IPS-20b (cell line): ENCODE results near the gene THAP9.

Experiments used
- H3K27ac ChIP-seq: one replicate; pipeline ENCODE4 v1.5.1; 2013; ENCODE audit warnings: low read length
- H3K27me3 ChIP-seq: 2 replicates; pipeline ENCODE4 v1.6.1; 2013; ENCODE audit warnings: mild to moderate bottlenecking, low read length, inconsistent platforms; ENCODE audit not compliant: insufficient read depth
- H3K36me3 ChIP-seq: 2 replicates; pipeline ENCODE4 v1.6.1; 2013; ENCODE audit warnings: low read depth, mild to moderate bottlenecking, inconsistent platforms, low read length, moderate library complexity; ENCODE audit not compliant: insufficient read depth
- H3K4me1 ChIP-seq: 2 replicates; pipeline ENCODE4 v1.6.1; 2013; ENCODE audit warnings: mild to moderate bottlenecking, control low read depth, inconsistent platforms, low read length, moderate library complexity; ENCODE audit not compliant: insufficient read depth
- H3K4me3 ChIP-seq: 2 replicates; pipeline ENCODE4 v1.5.1; 2013; ENCODE audit warnings: mild to moderate bottlenecking, low read length, inconsistent platforms
- H3K9ac ChIP-seq: 2 replicates; pipeline ENCODE4 v1.6.1; 2013; ENCODE audit warnings: low read depth, mild to moderate bottlenecking, inconsistent platforms, low read length, moderate library complexity
- H3K9me3 ChIP-seq: 2 replicates; pipeline ENCODE4 v1.6.1; 2013; ENCODE audit warnings: mild to moderate bottlenecking, low read depth, low read length, inconsistent platforms; ENCODE audit not compliant: insufficient read depth

Gene THAP9

GRCh38 chr4:82868572-82868971, 32.0 kb upstream of the THAP9 start:
- Histone ChIP-seq H3K9me3 (no peaks in the 10 kb centered on the region), H3K27ac (no peak overlapping the region), H3K4me1 (no peaks in the 10 kb centered on the region), H3K4me3 (no peak overlapping the region), H3K27me3 (no peaks in the 10 kb centered on the region), H3K36me3 (peaks cover 95% of the 10 kb centered on the region), H3K9ac (no peak overlapping the region)

- Histone ChIP-seq H3K27ac (no peak overlapping the region), H3K4me3 (no peak overlapping the region), H3K36me3 (peaks cover 10% of the 10 kb centered on the region), H3K9ac (no peak overlapping the region), H3K9me3 (no peaks in the 10 kb centered on the region), H3K4me1 (no peaks in the 10 kb centered on the region), H3K27me3 (no peaks in the 10 kb centered on the region)
Observed at GRCh38 chr4:82885410-82885809, 15.1 kb upstream of the THAP9 start.

- Histone ChIP-seq H3K27ac (no peak overlapping the region), H3K9me3 (no peaks in the 10 kb centered on the region), H3K4me1 (no peaks in the 10 kb centered on the region), H3K27me3 (no peaks in the 10 kb centered on the region), H3K4me3 (no peak overlapping the region), H3K36me3 (peaks cover 5% of the 10 kb centered on the region), H3K9ac (no peak overlapping the region)
Observed at GRCh38 chr4:82886147-82886942, 14.2 kb upstream of the THAP9 start.

GRCh38 chr4:82889287-82889686, 11.2 kb upstream of the THAP9 start:
- H3K4me3 ChIP-seq, result peak overlapping the region; percentile 87
- no peaks in the 10 kb centered on the region for H3K27me3 ChIP-seq
- 0 out of 2 replicates have a peak, but pooled peaks cover 6% of the 10 kb centered on the region for H3K4me1 ChIP-seq
- H3K9ac ChIP-seq, result peak overlapping the region; percentile 21; the same call in 1 of the 2 replicates
- H3K9me3 ChIP-seq, result no peaks in the 10 kb centered on the region
- H3K36me3 ChIP-seq, result peaks cover 17% of the 10 kb centered on the region
- H3K27ac ChIP-seq, result no peak overlapping the region

- H3K9ac ChIP-seq, result peak overlapping the region; percentile 94
- no peaks in the 10 kb centered on the region for H3K9me3 ChIP-seq
- H3K4me1 ChIP-seq, result 0 out of 2 replicates have a peak, but pooled peaks cover 6% of the 10 kb centered on the region
- peak overlapping the region; percentile 46 for H3K27ac ChIP-seq
- no peaks in the 10 kb centered on the region for H3K27me3 ChIP-seq
- peak overlapping the region; percentile 87 for H3K4me3 ChIP-seq
- peaks cover 30% of the 10 kb centered on the region for H3K36me3 ChIP-seq
Observed at GRCh38 chr4:82890528-82890900, 10.0 kb upstream of the THAP9 start.

- Histone ChIP-seq H3K4me1 (0 out of 2 replicates have a peak, but pooled peaks cover 6% of the 10 kb centered on the region), H3K9me3 (no peaks in the 10 kb centered on the region), H3K9ac (peak within 1 kb of the TSS; percentile 94), H3K27me3 (no peaks in the 10 kb centered on the region), H3K4me3 (peak within 1 kb of the TSS; percentile 87), H3K36me3 (peaks cover 36% of the 10 kb centered on the region), H3K27ac (peak within 1 kb of the TSS; percentile 79)
Observed at GRCh38 chr4:82890901-82891706, 9.4 kb upstream of the THAP9 start, which contains the start of gene SEC31A. TSS of gene SEC31A (minus strand) at chr4:82891153. CDS start at chr4:82881936, 9,217 bp downstream.

GRCh38 chr4:82891707-82892466, 8.6 kb upstream of the THAP9 start:
- H3K9me3 ChIP-seq, result no peaks in the 10 kb centered on the region
- peaks cover 43% of the 10 kb centered on the region for H3K36me3 ChIP-seq
- peak overlapping the region; percentile 79 for H3K27ac ChIP-seq
- no peaks in the 10 kb centered on the region for H3K27me3 ChIP-seq
- peak overlapping the region; percentile 87 for H3K4me3 ChIP-seq
- H3K9ac ChIP-seq, result peak overlapping the region; percentile 94
- H3K4me1 ChIP-seq, result 0 out of 2 replicates have a peak, but pooled peaks cover 6% of the 10 kb centered on the region

GRCh38 chr4:82892467-82892802, 8.1 kb upstream of the THAP9 start:
- Histone ChIP-seq H3K27me3 (no peaks in the 10 kb centered on the region), H3K4me3 (peak overlapping the region; percentile 87; the same call in 1 of the 2 replicates), H3K9ac (no peak overlapping the region), H3K9me3 (no peaks in the 10 kb centered on the region), H3K36me3 (peaks cover 49% of the 10 kb centered on the region), H3K4me1 (0 out of 2 replicates have a peak, but pooled peaks cover 6% of the 10 kb centered on the region), H3K27ac (no peak overlapping the region)

- Histone ChIP-seq H3K36me3 (peaks cover 64% of the 10 kb centered on the region), H3K9ac (no peak overlapping the region), H3K4me3 (no peak overlapping the region), H3K27me3 (no peaks in the 10 kb centered on the region), H3K4me1 (peaks cover 6% of the 10 kb centered on the region; the same call in 1 of the 2 replicates), H3K27ac (no peak overlapping the region), H3K9me3 (no peaks in the 10 kb centered on the region)
Observed at GRCh38 chr4:82893942-82894341, 6.6 kb upstream of the THAP9 start.

- H3K27ac ChIP-seq, result no peak overlapping the region
- no peaks in the 10 kb centered on the region for H3K27me3 ChIP-seq
- peaks cover 67% of the 10 kb centered on the region for H3K36me3 ChIP-seq
- H3K9me3 ChIP-seq, result no peaks in the 10 kb centered on the region
- H3K4me1 ChIP-seq, result peaks cover 6% of the 10 kb centered on the region; the same call in 1 of the 2 replicates
- H3K4me3 ChIP-seq, result no peak overlapping the region
- H3K9ac ChIP-seq, result no peak overlapping the region
Observed at GRCh38 chr4:82896755-82897154, 3.8 kb upstream of the THAP9 start.
